SK-N-SH treated with all-trans-retinoic acid at 6 μM for 48 hours (cell line): Measurements from ENCODE around the gene OPRL1.

Experiments used
- ATAC-seq: fragments of 200-7000 bp; cut with Tn5 transposase; 3 replicates; pipeline ENCODE4 v1.9.1; 2020; ENCODE audit warnings: mild to moderate bottlenecking, moderate library complexity
- ARNTL ChIP-seq: fragments of 450-650 bp; formaldehyde crosslinking; IDR thresholded peaks from 2 replicates; pipeline ENCODE4 v1.5.0; 2020; ENCODE audit warnings: low read depth, mild to moderate bottlenecking, moderate library complexity, borderline replicate concordance
- BACH2 ChIP-seq: fragments of 250-450 bp; sonication (Bioruptor Pico); IDR thresholded peaks from 2 replicates; pipeline ENCODE4 v1.9.0; 2021; ENCODE audit warnings: mild to moderate bottlenecking, borderline replicate concordance
- CREB5 ChIP-seq: fragments of 250-450 bp; sonication (Bioruptor Pico); IDR thresholded peaks from 2 replicates; pipeline ENCODE4 v1.5.1; 2020; ENCODE audit warnings: low read depth, mild to moderate bottlenecking, moderate library complexity
- CSDC2 ChIP-seq: fragments of 250-450 bp; sonication (Bioruptor Pico); IDR thresholded peaks from 2 replicates; pipeline ENCODE4 v1.5.0; 2020; ENCODE audit warnings: mild to moderate bottlenecking, moderate library complexity
- CSRNP3 ChIP-seq: fragments of 250-450 bp; sonication (Bioruptor Pico); IDR thresholded peaks from 2 replicates; pipeline ENCODE4 v1.5.1; 2021; ENCODE audit warnings: mild to moderate bottlenecking, moderate library complexity
- ESRRG ChIP-seq: fragments of 250-450 bp; sonication (Bioruptor Pico); IDR thresholded peaks from 2 replicates; pipeline ENCODE4 v1.6.1; 2021; ENCODE audit warnings: mild to moderate bottlenecking
- GLIS3 ChIP-seq: fragments of 250-450 bp; sonication (Bioruptor Pico); IDR thresholded peaks from 2 replicates; pipeline ENCODE4 v1.5.0; 2020; ENCODE audit warnings: mild to moderate bottlenecking, moderate library complexity
- ISL1 ChIP-seq: fragments of 250-450 bp; sonication (Bioruptor Pico); IDR thresholded peaks from 2 replicates; pipeline ENCODE4 v2.1.2; 2022; ENCODE audit warnings: mild to moderate bottlenecking, moderate library complexity
- OSR1 ChIP-seq: fragments of 250-450 bp; sonication (Bioruptor Pico); IDR thresholded peaks from 2 replicates; pipeline ENCODE4 v1.8.0; 2022; ENCODE audit warnings: moderate library complexity, mild to moderate bottlenecking, inconsistent platforms
- PATZ1 ChIP-seq: fragments of 250-450 bp; sonication (Bioruptor Pico); IDR thresholded peaks from 2 replicates; pipeline ENCODE4 v1.8.0; 2020; ENCODE audit warnings: mild to moderate bottlenecking, moderate library complexity, borderline replicate concordance
- PPARA ChIP-seq: fragments of 250-450 bp; sonication (Bioruptor Pico); IDR thresholded peaks from 2 replicates; pipeline ENCODE4 v1.5.0; 2020; ENCODE audit warnings: mild to moderate bottlenecking, borderline replicate concordance
- RARB ChIP-seq: fragments of 250-450 bp; sonication (Bioruptor Pico); IDR thresholded peaks from 2 replicates; pipeline ENCODE4 v1.8.0; 2021; ENCODE audit warnings: mild to moderate bottlenecking, moderate library complexity
- SNAI2 ChIP-seq: fragments of 250-450 bp; sonication (Bioruptor Pico); IDR thresholded peaks from 2 replicates; pipeline ENCODE4 v1.5.0; 2020; ENCODE audit warnings: mild to moderate bottlenecking, moderate library complexity
- TCF4 ChIP-seq: fragments of 250-450 bp; sonication (Bioruptor Pico); IDR thresholded peaks from 2 replicates; pipeline ENCODE4 v1.8.0; 2021; ENCODE audit warnings: mild to moderate bottlenecking, moderate library complexity, borderline replicate concordance
- TSHZ2 ChIP-seq: fragments of 250-450 bp; sonication (Bioruptor Pico); IDR thresholded peaks from 2 replicates; pipeline ENCODE4 v1.5.0; 2020; ENCODE audit warnings: mild to moderate bottlenecking, moderate library complexity
- ZNF565 ChIP-seq: fragments of 450-650 bp; formaldehyde crosslinking; conservative IDR thresholded peaks from 2 replicates; pipeline ENCODE4 v1.5.0; 2020; ENCODE audit warnings: low read depth, mild to moderate bottlenecking, moderate library complexity
- ZNF70 ChIP-seq: fragments of 450-650 bp; formaldehyde crosslinking; IDR thresholded peaks from 2 replicates; pipeline ENCODE4 v1.5.0; 2020; ENCODE audit warnings: mild to moderate bottlenecking, moderate library complexity
- ZNF8 ChIP-seq: fragments of 450-650 bp; formaldehyde crosslinking; IDR thresholded peaks from 2 replicates; pipeline ENCODE4 v1.5.0; 2020; ENCODE audit warnings: mild to moderate bottlenecking, moderate library complexity
- TF ChIP-seq, protein P1 (sequence below): fragments of 250-450 bp; sonication (Bioruptor Pico); IDR thresholded peaks from 2 replicates; pipeline ENCODE4 v1.8.0; 2021; ENCODE audit warnings: low read depth, mild to moderate bottlenecking, moderate library complexity, borderline replicate concordance

The OPRL1 gene

DNA sequence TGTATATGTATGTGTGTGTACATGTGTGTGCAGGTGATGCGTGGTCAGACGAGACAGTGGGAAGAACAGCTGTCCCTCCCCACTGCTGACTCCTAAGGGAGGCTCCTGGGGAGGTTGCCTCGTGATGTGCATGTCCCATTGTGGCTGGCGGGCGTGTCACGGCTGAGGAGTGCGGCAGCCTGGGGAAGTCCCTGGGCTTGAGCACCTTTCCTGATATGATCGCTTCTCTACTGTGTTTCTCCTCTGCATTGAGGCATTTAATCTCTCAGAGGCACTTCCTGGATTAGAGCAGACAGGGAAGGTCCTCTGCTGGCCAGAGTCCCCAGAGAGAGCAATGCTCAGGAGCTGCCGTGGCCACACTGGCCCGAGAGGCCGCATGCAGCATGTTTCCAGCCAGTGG lies 16.0 kb downstream of the OPRL1 start:
- ATAC-seq = no peak
- TF ChIP-seq ESRRG (no peak), PPARA (CRISPR knock-in tag) (no peak)

GRCh38 chr20:64096535-64096934 lies 16.7 kb downstream of the OPRL1 start:
- ATAC-seq = no peak
- TF ChIP-seq, protein P1, sequence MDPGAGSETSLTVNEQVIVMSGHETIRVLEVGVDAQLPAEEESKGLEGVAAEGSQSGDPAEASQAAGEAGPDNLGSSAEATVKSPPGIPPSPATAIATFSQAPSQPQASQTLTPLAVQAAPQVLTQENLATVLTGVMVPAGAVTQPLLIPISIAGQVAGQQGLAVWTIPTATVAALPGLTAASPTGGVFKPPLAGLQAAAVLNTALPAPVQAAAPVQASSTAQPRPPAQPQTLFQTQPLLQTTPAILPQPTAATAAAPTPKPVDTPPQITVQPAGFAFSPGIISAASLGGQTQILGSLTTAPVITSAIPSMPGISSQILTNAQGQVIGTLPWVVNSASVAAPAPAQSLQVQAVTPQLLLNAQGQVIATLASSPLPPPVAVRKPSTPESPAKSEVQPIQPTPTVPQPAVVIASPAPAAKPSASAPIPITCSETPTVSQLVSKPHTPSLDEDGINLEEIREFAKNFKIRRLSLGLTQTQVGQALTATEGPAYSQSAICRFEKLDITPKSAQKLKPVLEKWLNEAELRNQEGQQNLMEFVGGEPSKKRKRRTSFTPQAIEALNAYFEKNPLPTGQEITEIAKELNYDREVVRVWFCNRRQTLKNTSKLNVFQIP (CRISPR knock-in tag) = no peak
- TF ChIP-seq TCF4 = no peak

- TF ChIP-seq SNAI2 (no peak), OSR1 (CRISPR knock-in tag) (no peak), TSHZ2 (CRISPR knock-in tag) (no peak), BACH2 (CRISPR knock-in tag) (no peak), PPARA (CRISPR knock-in tag) (no peak), ISL1 (CRISPR knock-in tag) (no peak), PATZ1 (CRISPR knock-in tag) (no peak), TCF4 (no peak), ZNF70 (CRISPR knock-in tag) (no peak)
- TF ChIP-seq, protein P1 (CRISPR knock-in tag) = no peak
- ATAC-seq = no peak
Observed at GRCh38 chr20:64098471-64099013, 18.7 kb downstream of the OPRL1 start.

GRCh38 chr20:64099086-64099786 lies 19.4 kb downstream of the OPRL1 start:
- no peak for ATAC-seq
- TF ChIP-seq CREB5 = no peak
- TF ChIP-seq ESRRG = no peak
- TF ChIP-seq GLIS3 = no peak
- TF ChIP-seq BACH2 (CRISPR knock-in tag) = no peak
- no peak for TF ChIP-seq ZNF565 (CRISPR knock-in tag)
- TF ChIP-seq SNAI2 = no peak
- no peak for TF ChIP-seq RARB (CRISPR knock-in tag)
- TF ChIP-seq ZNF8 (CRISPR knock-in tag) = no peak
- no peak for TF ChIP-seq OSR1 (CRISPR knock-in tag)
- TF ChIP-seq ARNTL (CRISPR knock-in tag) = no peak
- TF ChIP-seq CSDC2 = no peak
- TF ChIP-seq CSRNP3 = no peak
- TF ChIP-seq, all 23 proteins: peak for 0
